ENCODE data around the gene RPL11. TPM values are rescaled to one million over a fixed set of nuclear protein-coding genes. Genes with fewer than 3 reads are reported as not detected.

Gene RPL11
- polyA plus RNA-seq, 1 donor from 2014 or later = 1,136 TPM

DNA sequence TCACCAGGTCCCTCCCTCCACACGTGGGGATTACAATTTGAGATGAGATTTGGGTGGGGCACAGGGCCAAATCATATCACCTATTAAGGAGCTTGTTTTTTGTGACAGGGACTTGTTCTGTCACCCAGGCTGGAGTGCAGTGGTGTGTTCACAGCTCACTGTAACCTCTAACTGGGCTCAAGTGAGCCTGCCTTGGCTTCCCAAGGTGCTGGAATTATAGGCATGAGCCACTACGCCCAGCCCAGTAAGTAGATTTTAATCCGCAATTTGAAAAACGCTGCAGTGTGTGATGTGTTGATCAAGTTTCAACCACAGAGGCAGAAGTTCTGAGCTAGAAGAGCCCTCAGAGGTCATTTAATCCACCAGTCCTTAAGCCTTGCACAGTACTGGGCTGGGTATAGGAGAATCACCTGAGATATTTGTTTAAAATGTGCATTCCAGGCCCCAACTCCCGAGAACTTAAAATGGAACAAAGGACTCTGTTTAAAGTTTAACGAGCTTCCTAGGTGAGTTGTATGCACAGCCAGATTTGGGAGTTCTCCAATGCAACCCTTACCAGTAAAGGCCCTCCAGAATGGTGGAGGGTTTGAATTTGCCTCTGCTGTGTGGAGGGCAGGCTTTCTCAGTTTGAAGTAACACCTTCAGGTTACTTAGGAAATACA is 13.4 kb downstream of the RPL11 start:
- TF ChIP-seq MXI1 (conservative IDR thresholded peaks at IDR 0.05; ENCODE audit: poor library complexity, severe bottlenecking) (no peak), EP300 (conservative IDR thresholded peaks at IDR 0.05; ENCODE audit: poor library complexity, severe bottlenecking) (no peak), EZH2 (IDR thresholded peaks at IDR 0.05; ENCODE audit: borderline replicate concordance, insufficient read depth, low read length, poor library complexity, severe bottlenecking) (no peak), RAD21 (conservative IDR thresholded peaks at IDR 0.05) (no peak), POLR2AphosphoS5 (IDR thresholded peaks at IDR 0.05) (no peak), TAF1 (IDR thresholded peaks at IDR 0.05; ENCODE audit: low read depth) (no peak), SMC3 (conservative IDR thresholded peaks at IDR 0.05; ENCODE audit: poor library complexity) (no peak)
- TF ChIP-seq, protein P1, sequence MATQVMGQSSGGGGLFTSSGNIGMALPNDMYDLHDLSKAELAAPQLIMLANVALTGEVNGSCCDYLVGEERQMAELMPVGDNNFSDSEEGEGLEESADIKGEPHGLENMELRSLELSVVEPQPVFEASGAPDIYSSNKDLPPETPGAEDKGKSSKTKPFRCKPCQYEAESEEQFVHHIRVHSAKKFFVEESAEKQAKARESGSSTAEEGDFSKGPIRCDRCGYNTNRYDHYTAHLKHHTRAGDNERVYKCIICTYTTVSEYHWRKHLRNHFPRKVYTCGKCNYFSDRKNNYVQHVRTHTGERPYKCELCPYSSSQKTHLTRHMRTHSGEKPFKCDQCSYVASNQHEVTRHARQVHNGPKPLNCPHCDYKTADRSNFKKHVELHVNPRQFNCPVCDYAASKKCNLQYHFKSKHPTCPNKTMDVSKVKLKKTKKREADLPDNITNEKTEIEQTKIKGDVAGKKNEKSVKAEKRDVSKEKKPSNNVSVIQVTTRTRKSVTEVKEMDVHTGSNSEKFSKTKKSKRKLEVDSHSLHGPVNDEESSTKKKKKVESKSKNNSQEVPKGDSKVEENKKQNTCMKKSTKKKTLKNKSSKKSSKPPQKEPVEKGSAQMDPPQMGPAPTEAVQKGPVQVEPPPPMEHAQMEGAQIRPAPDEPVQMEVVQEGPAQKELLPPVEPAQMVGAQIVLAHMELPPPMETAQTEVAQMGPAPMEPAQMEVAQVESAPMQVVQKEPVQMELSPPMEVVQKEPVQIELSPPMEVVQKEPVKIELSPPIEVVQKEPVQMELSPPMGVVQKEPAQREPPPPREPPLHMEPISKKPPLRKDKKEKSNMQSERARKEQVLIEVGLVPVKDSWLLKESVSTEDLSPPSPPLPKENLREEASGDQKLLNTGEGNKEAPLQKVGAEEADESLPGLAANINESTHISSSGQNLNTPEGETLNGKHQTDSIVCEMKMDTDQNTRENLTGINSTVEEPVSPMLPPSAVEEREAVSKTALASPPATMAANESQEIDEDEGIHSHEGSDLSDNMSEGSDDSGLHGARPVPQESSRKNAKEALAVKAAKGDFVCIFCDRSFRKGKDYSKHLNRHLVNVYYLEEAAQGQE (IDR thresholded peaks at IDR 0.05; ENCODE audit: borderline replicate concordance) = no peak
- TF ChIP-seq, protein P2, sequence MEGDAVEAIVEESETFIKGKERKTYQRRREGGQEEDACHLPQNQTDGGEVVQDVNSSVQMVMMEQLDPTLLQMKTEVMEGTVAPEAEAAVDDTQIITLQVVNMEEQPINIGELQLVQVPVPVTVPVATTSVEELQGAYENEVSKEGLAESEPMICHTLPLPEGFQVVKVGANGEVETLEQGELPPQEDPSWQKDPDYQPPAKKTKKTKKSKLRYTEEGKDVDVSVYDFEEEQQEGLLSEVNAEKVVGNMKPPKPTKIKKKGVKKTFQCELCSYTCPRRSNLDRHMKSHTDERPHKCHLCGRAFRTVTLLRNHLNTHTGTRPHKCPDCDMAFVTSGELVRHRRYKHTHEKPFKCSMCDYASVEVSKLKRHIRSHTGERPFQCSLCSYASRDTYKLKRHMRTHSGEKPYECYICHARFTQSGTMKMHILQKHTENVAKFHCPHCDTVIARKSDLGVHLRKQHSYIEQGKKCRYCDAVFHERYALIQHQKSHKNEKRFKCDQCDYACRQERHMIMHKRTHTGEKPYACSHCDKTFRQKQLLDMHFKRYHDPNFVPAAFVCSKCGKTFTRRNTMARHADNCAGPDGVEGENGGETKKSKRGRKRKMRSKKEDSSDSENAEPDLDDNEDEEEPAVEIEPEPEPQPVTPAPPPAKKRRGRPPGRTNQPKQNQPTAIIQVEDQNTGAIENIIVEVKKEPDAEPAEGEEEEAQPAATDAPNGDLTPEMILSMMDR (IDR thresholded peaks at IDR 0.05; ENCODE audit: poor library complexity, severe bottlenecking) = no peak
- peaks cover 3% of the 10 kb centered on the region for H3K79me2 ChIP-seq (replicated peaks; ENCODE audit: insufficient read depth, low read length)
- H3K9me3 ChIP-seq (ENCODE audit: low read length) = no peaks in the 10 kb centered on the region
- no peak overlapping the region for H3K4me3 ChIP-seq (ENCODE audit: low read length)
- H3K27ac ChIP-seq (ENCODE audit: low read length) = no peak overlapping the region
- H2AFZ ChIP-seq (ENCODE audit: low read depth, low read length) = no peak overlapping the region
- no peaks in the 10 kb centered on the region for H3F3A ChIP-seq (ENCODE audit: insufficient read depth, low read length, poor library complexity, severe bottlenecking)
- no peaks in the 10 kb centered on the region for H4K20me1 ChIP-seq (ENCODE audit: insufficient read depth)
- no peak overlapping the region for H3K4me2 ChIP-seq (ENCODE audit: low read length)
- H3K9me2 ChIP-seq (ENCODE audit: insufficient read depth, low read length) = no peaks in the 10 kb centered on the region
- no peaks in the 10 kb centered on the region for H3K27me3 ChIP-seq (ENCODE audit: insufficient read depth, low read depth, low read length)
- H3K9ac ChIP-seq (ENCODE audit: low read length) = no peak overlapping the region
- no peaks in the 10 kb centered on the region for H3K36me3 ChIP-seq (ENCODE audit: insufficient read depth, low read length)

DNA sequence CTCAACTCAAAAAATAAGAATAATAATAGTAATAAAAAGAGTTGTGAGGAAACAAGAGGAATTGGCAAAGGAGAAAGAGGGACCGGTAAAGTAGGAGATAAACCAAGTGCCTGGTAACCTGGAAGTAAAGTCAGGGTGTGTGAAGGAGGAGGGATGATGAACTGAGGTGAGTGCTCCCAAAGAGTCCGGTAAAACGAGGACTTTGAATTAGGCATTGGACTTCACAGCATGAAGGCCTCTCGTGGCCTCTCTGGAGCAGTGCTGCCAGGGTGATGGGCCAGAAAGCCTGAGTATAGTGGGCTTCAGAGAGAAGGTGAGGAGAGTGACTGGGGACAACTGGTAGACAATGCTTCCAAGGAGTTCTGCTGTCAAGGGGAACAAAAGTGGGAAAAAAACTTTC is 17.6 kb downstream of the RPL11 start:
- Histone ChIP-seq H2AFZ (ENCODE audit: low read depth, low read length) (no peak overlapping the region), H3K9me3 (ENCODE audit: low read length) (no peaks in the 10 kb centered on the region), H3K79me2 (replicated peaks; ENCODE audit: insufficient read depth, low read length) (no peaks in the 10 kb centered on the region), H3K27ac (ENCODE audit: low read length) (no peak overlapping the region), H3K9me2 (ENCODE audit: insufficient read depth, low read length) (no peaks in the 10 kb centered on the region), H3K36me3 (ENCODE audit: insufficient read depth, low read length) (no peaks in the 10 kb centered on the region), H3K4me3 (ENCODE audit: low read length) (no peak overlapping the region), H3K9ac (ENCODE audit: low read length) (no peak overlapping the region), H4K20me1 (ENCODE audit: insufficient read depth) (no peaks in the 10 kb centered on the region), H3K4me2 (ENCODE audit: low read length) (no peak overlapping the region), H3F3A (ENCODE audit: insufficient read depth, low read length, poor library complexity, severe bottlenecking) (no peaks in the 10 kb centered on the region), H3K27me3 (ENCODE audit: insufficient read depth, low read depth, low read length) (no peaks in the 10 kb centered on the region)
- no peak for TF ChIP-seq MXI1 (conservative IDR thresholded peaks at IDR 0.05; ENCODE audit: poor library complexity, severe bottlenecking)
- TF ChIP-seq EZH2 (IDR thresholded peaks at IDR 0.05; ENCODE audit: borderline replicate concordance, insufficient read depth, low read length, poor library complexity, severe bottlenecking) = no peak
- TF ChIP-seq RAD21 (conservative IDR thresholded peaks at IDR 0.05) = no peak
- TF ChIP-seq EP300 (conservative IDR thresholded peaks at IDR 0.05; ENCODE audit: poor library complexity, severe bottlenecking) = no peak
- TF ChIP-seq POLR2AphosphoS5 (IDR thresholded peaks at IDR 0.05) = no peak
- no peak for TF ChIP-seq SMC3 (conservative IDR thresholded peaks at IDR 0.05; ENCODE audit: poor library complexity)
- TF ChIP-seq, protein P1 (IDR thresholded peaks at IDR 0.05; ENCODE audit: borderline replicate concordance) = no peak
- TF ChIP-seq, protein P2 (IDR thresholded peaks at IDR 0.05; ENCODE audit: poor library complexity, severe bottlenecking) = no peak
- no peak for TF ChIP-seq TAF1 (IDR thresholded peaks at IDR 0.05; ENCODE audit: low read depth)
